ENCODE results near the gene SAXO2.
"Not testable (repeated sequence)": the region's sequence is repeated elsewhere in the genome, so short reads cannot be mapped to it uniquely, and the experiment has no call there.

SAXO2 gene

GRCh38 chr15:82315519-82316246 lies 53.1 kb downstream of the SAXO2 start:
- no CpG with 5 or more reads among the region's 24 CpGs for WGBS, 2 donors (ENCODE audit: extremely low coverage in 2 of 2, insufficient read length in 2 of 2, insufficient replicate concordance in 1 of 2)
- no peak overlapping the region for H2BK120ac ChIP-seq (ENCODE audit: low read depth, low read length)

GRCh38 chr15:82316247-82317090 lies 53.9 kb downstream of the SAXO2 start:
- peak overlapping the region; percentile 53 for H2BK5ac ChIP-seq (ENCODE audit: low read length)
- H3K27ac ChIP-seq (replicated peaks; ENCODE audit: low read length); H2AFZ ChIP-seq (ENCODE audit: low read length); H2AK5ac ChIP-seq (ENCODE audit: low read depth, low read length); H3K27me3 ChIP-seq (ENCODE audit: control insufficient read depth in 3 of 3, insufficient read depth in 3 of 3, low read depth in 1 of 3, low read length in 3 of 3); H2BK12ac ChIP-seq (ENCODE audit: low read length); H3K14ac ChIP-seq (ENCODE audit: low read length); H3K4me1 ChIP-seq (ENCODE audit: control insufficient read depth in 2 of 2, insufficient read depth in 1 of 2, low read depth in 1 of 2, low read length in 2 of 2); H4K91ac ChIP-seq (ENCODE audit: low read depth, low read length, poor library complexity); H2BK15ac ChIP-seq (ENCODE audit: low read length); H3K9ac ChIP-seq (ENCODE audit: low read depth, low read length, poor library complexity); H3K9me3 ChIP-seq (replicated peaks in 1 of 2; ENCODE audit: control insufficient read depth in 2 of 2, insufficient read depth in 1 of 2, low read depth in 1 of 2, low read length in 2 of 2); H2BK120ac ChIP-seq (ENCODE audit: low read depth, low read length); H3K79me1 ChIP-seq (ENCODE audit: low read depth, low read length); H4K8ac ChIP-seq (ENCODE audit: low read depth, low read length); H3K4me2 ChIP-seq (ENCODE audit: insufficient read depth, low read length, poor library complexity, severe bottlenecking); H3K18ac ChIP-seq (ENCODE audit: low read length); H3K4ac ChIP-seq (ENCODE audit: low read length); H3K36me3 ChIP-seq (replicated peaks in 1 of 2; ENCODE audit: control insufficient read depth in 2 of 2, insufficient read depth in 2 of 2, low read length in 2 of 2); H3K4me3 ChIP-seq (ENCODE audit: low read length in 2 of 2); DNase-seq (ENCODE audit: low spot score): not testable (repeated sequence)
- peak overlapping the region; percentile 31 for H3K23ac ChIP-seq (ENCODE audit: low read depth, low read length, poor library complexity)
- WGBS, 2 donors (ENCODE audit: extremely low coverage in 2 of 2, insufficient read length in 2 of 2, insufficient replicate concordance in 1 of 2) = no CpG with 5 or more reads among the region's 23 CpGs

More at GRCh38 chr15:82315519-82316246, 53.1 kb downstream of the SAXO2 start:
- DNase-seq (ENCODE audit: low spot score) = no peak
- peak overlapping the region; percentile 38 for H3K14ac ChIP-seq (ENCODE audit: low read length)
- H3K4me2 ChIP-seq (ENCODE audit: insufficient read depth, low read length, poor library complexity, severe bottlenecking) = no peak overlapping the region
- no peaks in the 10 kb centered on the region for H3K27me3 ChIP-seq (ENCODE audit: control insufficient read depth in 3 of 3, insufficient read depth in 3 of 3, low read depth in 1 of 3, low read length in 3 of 3)
- no peaks in the 10 kb centered on the region for H3K9me3 ChIP-seq (replicated peaks in 1 of 2; ENCODE audit: control insufficient read depth in 2 of 2, insufficient read depth in 1 of 2, low read depth in 1 of 2, low read length in 2 of 2)
- no peak overlapping the region for H4K8ac ChIP-seq (ENCODE audit: low read depth, low read length)
- peak overlapping the region in 1 of 2 donors; percentile 4 for H3K4me3 ChIP-seq (ENCODE audit: low read length in 2 of 2)
- H3K79me1 ChIP-seq (ENCODE audit: low read depth, low read length) = no peaks in the 10 kb centered on the region
- peak overlapping the region; percentile 58 for H2BK15ac ChIP-seq (ENCODE audit: low read length)
- H3K23ac ChIP-seq (ENCODE audit: low read depth, low read length, poor library complexity) = peak overlapping the region; percentile 95
- H3K18ac ChIP-seq (ENCODE audit: low read length) = peak overlapping the region; percentile 83
- H4K91ac ChIP-seq (ENCODE audit: low read depth, low read length, poor library complexity) = peak overlapping the region; percentile 12
- no peak overlapping the region for H2AFZ ChIP-seq (ENCODE audit: low read length)
- H3K36me3 ChIP-seq (replicated peaks in 1 of 2; ENCODE audit: control insufficient read depth in 2 of 2, insufficient read depth in 2 of 2, low read length in 2 of 2) = no peaks in the 10 kb centered on the region
- peak overlapping the region; percentile 58 for H2BK12ac ChIP-seq (ENCODE audit: low read length)
- no peak overlapping the region for H3K9ac ChIP-seq (ENCODE audit: low read depth, low read length, poor library complexity)
- no peak overlapping the region for H2BK5ac ChIP-seq (ENCODE audit: low read length)
- H3K4me1 ChIP-seq (ENCODE audit: control insufficient read depth in 2 of 2, insufficient read depth in 1 of 2, low read depth in 1 of 2, low read length in 2 of 2) = no peaks in the 10 kb centered on the region
- H3K27ac ChIP-seq (replicated peaks; ENCODE audit: low read length) = no peak overlapping the region
- peak overlapping the region; percentile 46 for H2AK5ac ChIP-seq (ENCODE audit: low read depth, low read length)
- peak overlapping the region; percentile 53 for H3K4ac ChIP-seq (ENCODE audit: low read length)

- Histone ChIP-seq H2BK15ac (ENCODE audit: low read length) (no peak overlapping the region), H2AK5ac (ENCODE audit: low read depth, low read length) (peak overlapping the region; percentile 75), H3K4me2 (ENCODE audit: insufficient read depth, low read length, poor library complexity, severe bottlenecking) (no peak overlapping the region), H3K27me3 (ENCODE audit: control insufficient read depth in 3 of 3, insufficient read depth in 3 of 3, low read depth in 1 of 3, low read length in 3 of 3) (no peaks in the 10 kb centered on the region), H3K23ac (ENCODE audit: low read depth, low read length, poor library complexity) (no peak overlapping the region), H3K4me3 (ENCODE audit: low read length in 2 of 2) (no peak overlapping the region), H3K4ac (ENCODE audit: low read length) (no peak overlapping the region), H3K36me3 (replicated peaks in 1 of 2; ENCODE audit: control insufficient read depth in 2 of 2, insufficient read depth in 2 of 2, low read length in 2 of 2) (no peaks in the 10 kb centered on the region), H3K9me3 (replicated peaks in 1 of 2; ENCODE audit: control insufficient read depth in 2 of 2, insufficient read depth in 1 of 2, low read depth in 1 of 2, low read length in 2 of 2) (no peaks in the 10 kb centered on the region), H4K91ac (ENCODE audit: low read depth, low read length, poor library complexity) (no peak overlapping the region), H3K79me1 (ENCODE audit: low read depth, low read length) (no peaks in the 10 kb centered on the region), H3K27ac (replicated peaks; ENCODE audit: low read length) (no peak overlapping the region), H2AFZ (ENCODE audit: low read length) (no peak overlapping the region), H2BK5ac (ENCODE audit: low read length) (peak overlapping the region; percentile 53), H2BK120ac (ENCODE audit: low read depth, low read length) (no peak overlapping the region), H4K8ac (ENCODE audit: low read depth, low read length) (no peak overlapping the region), H2BK12ac (ENCODE audit: low read length) (no peak overlapping the region), H3K18ac (ENCODE audit: low read length) (peak overlapping the region; percentile 28), H3K9ac (ENCODE audit: low read depth, low read length, poor library complexity) (no peak overlapping the region), H3K14ac (ENCODE audit: low read length) (no peak overlapping the region), H3K4me1 (ENCODE audit: control insufficient read depth in 2 of 2, insufficient read depth in 1 of 2, low read depth in 1 of 2, low read length in 2 of 2) (no peaks in the 10 kb centered on the region)
- no CpG with 5 or more reads among the region's 12 CpGs for WGBS, 2 donors (ENCODE audit: extremely low coverage in 2 of 2, insufficient read length in 2 of 2, insufficient replicate concordance in 1 of 2)
- DNase-seq (ENCODE audit: low spot score) = no peak
These were observed 54.5 kb downstream of the SAXO2 start for GRCh38 chr15:82317091-82317489.

- H3K4me1 ChIP-seq (ENCODE audit: control insufficient read depth in 2 of 2, insufficient read depth in 1 of 2, low read depth in 1 of 2, low read length in 2 of 2); H3K23ac ChIP-seq (ENCODE audit: low read depth, low read length, poor library complexity); H3K4me2 ChIP-seq (ENCODE audit: insufficient read depth, low read length, poor library complexity, severe bottlenecking); H4K8ac ChIP-seq (ENCODE audit: low read depth, low read length); H2BK15ac ChIP-seq (ENCODE audit: low read length); H3K9ac ChIP-seq (ENCODE audit: low read depth, low read length, poor library complexity); H2BK120ac ChIP-seq (ENCODE audit: low read depth, low read length); H3K36me3 ChIP-seq (replicated peaks in 1 of 2; ENCODE audit: control insufficient read depth in 2 of 2, insufficient read depth in 2 of 2, low read length in 2 of 2); H2BK5ac ChIP-seq (ENCODE audit: low read length); H2AFZ ChIP-seq (ENCODE audit: low read length); H2BK12ac ChIP-seq (ENCODE audit: low read length); H3K4me3 ChIP-seq (ENCODE audit: low read length in 2 of 2); H3K14ac ChIP-seq (ENCODE audit: low read length); H3K18ac ChIP-seq (ENCODE audit: low read length); H3K79me1 ChIP-seq (ENCODE audit: low read depth, low read length); H3K27ac ChIP-seq (replicated peaks; ENCODE audit: low read length); H4K91ac ChIP-seq (ENCODE audit: low read depth, low read length, poor library complexity); DNase-seq (ENCODE audit: low spot score); H3K4ac ChIP-seq (ENCODE audit: low read length); H3K27me3 ChIP-seq (ENCODE audit: control insufficient read depth in 3 of 3, insufficient read depth in 3 of 3, low read depth in 1 of 3, low read length in 3 of 3); H3K9me3 ChIP-seq (replicated peaks in 1 of 2; ENCODE audit: control insufficient read depth in 2 of 2, insufficient read depth in 1 of 2, low read depth in 1 of 2, low read length in 2 of 2): not testable (repeated sequence)
- no CpG with 5 or more reads among the region's 7 CpGs for WGBS, 2 donors (ENCODE audit: extremely low coverage in 2 of 2, insufficient read length in 2 of 2, insufficient replicate concordance in 1 of 2)
- peak overlapping the region; percentile 75 for H2AK5ac ChIP-seq (ENCODE audit: low read depth, low read length)
These were observed 54.9 kb downstream of the SAXO2 start for GRCh38 chr15:82317516-82317915.

All from neuronal stem cell (in vitro differentiated cells).